CD4-positive, alpha-beta memory T cell (primary cell): ENCODE results near the gene CLEC3B. TPM values are rescaled to one million over a fixed set of nuclear protein-coding genes. Genes with fewer than 3 reads are reported as not detected.

ENCODE experiments used
- CTCF ChIA-PET: fragments of 350-600 bp; sonication (Branson Sonifier 250); formaldehyde crosslinking; loops from one replicate; lab custom pipeline; 2021; ENCODE audit warnings: inconsistent platforms; ENCODE audit not compliant: partially characterized antibody; lab: Charles Lee
- POLR2A ChIA-PET: fragments of 350-600 bp; sonication (Branson Sonifier 250); formaldehyde crosslinking; loops from one replicate; lab custom pipeline; 2021; ENCODE audit not compliant: partially characterized antibody; lab: Charles Lee
- DNase-seq, 5 donors: peaks; one replicate each; pipeline versions ENCODE4 v3.0.0 to v3.0.0-alpha.2; 2020 to 2022; ENCODE audit warnings: mixed read lengths in 1 of 5
- H3K27ac ChIP-seq: one replicate; pipeline ENCODE4 v1.7.0; 2013; ENCODE audit warnings: low read depth, low read length
- H3K27me3 ChIP-seq: 2 replicates; pipeline ENCODE4 v1.7.0; 2013; ENCODE audit warnings: mild to moderate bottlenecking, low read length, moderate library complexity; ENCODE audit not compliant: insufficient read depth
- H3K36me3 ChIP-seq: 2 replicates; pipeline ENCODE4 v1.7.0; 2013; ENCODE audit warnings: mild to moderate bottlenecking, low read length, moderate library complexity; ENCODE audit not compliant: insufficient read depth
- H3K4me1 ChIP-seq: 2 replicates; pipeline ENCODE4 v1.7.0; 2013; ENCODE audit warnings: mild to moderate bottlenecking, low read length, moderate library complexity; ENCODE audit not compliant: insufficient read depth
- H3K4me3 ChIP-seq, 2 donors: one replicate each; pipeline ENCODE4 v1.7.0; 2013; ENCODE audit warnings: low read length in 2 of 2, mild to moderate bottlenecking in 1 of 2
- H3K9me3 ChIP-seq, 2 donors: one replicate each; pipeline ENCODE4 v1.7.0; 2013; ENCODE audit warnings: low read length in 2 of 2, control low read depth in 1 of 2; ENCODE audit not compliant: control insufficient read depth in 1 of 2
- H3K27ac Mint-ChIP-seq, 7 donors: one replicate each; pipeline ENCODE4 v1.8.0; 2020 to 2021; ENCODE audit warnings: mixed read lengths in 7 of 7, mild to moderate bottlenecking in 6 of 7, inconsistent platforms in 3 of 7, moderate library complexity in 3 of 7
- H3K27me3 Mint-ChIP-seq, 2 donors: one replicate each; pipeline ENCODE4 v1.8.0; 2020 to 2021; ENCODE audit warnings: mixed read lengths in 2 of 2
- H3K36me3 Mint-ChIP-seq, 2 donors: one replicate each; pipeline ENCODE4 v1.8.0; 2020 to 2021; ENCODE audit warnings: mixed read lengths in 2 of 2, inconsistent platforms in 1 of 2, mild to moderate bottlenecking in 1 of 2
- H3K4me1 Mint-ChIP-seq, 4 donors: one replicate each; pipeline ENCODE4 v1.8.0; 2020 to 2021; ENCODE audit warnings: mixed read lengths in 4 of 4, mild to moderate bottlenecking in 1 of 4
- H3K4me3 Mint-ChIP-seq, 8 donors: one replicate each; pipeline ENCODE4 v1.8.0; 2020 to 2021; ENCODE audit warnings: mixed read lengths in 8 of 8, mild to moderate bottlenecking in 7 of 8, moderate library complexity in 6 of 8, inconsistent platforms in 3 of 8
- H3K9me3 Mint-ChIP-seq, 8 donors: one replicate each; pipeline ENCODE4 v1.8.0; 2020 to 2021; ENCODE audit warnings: mixed read lengths in 8 of 8, mild to moderate bottlenecking in 5 of 8, inconsistent platforms in 3 of 8, moderate library complexity in 1 of 8
- intact Hi-C: fragments of 100-400 bp; cut with micrococcal nuclease; formaldehyde crosslinking; loops from one replicate; pipeline ENCODE4 v1.15.1; 2023
- polyA plus RNA-seq, 2 donors: library from polyadenylated mRNA; unstranded; fragments of 300-500 nt; fragmentation: Illumina TruSeq; gene quantifications; one replicate each; pipeline ENCODE4 v1.2.3, GENCODE V29; 2021
- total RNA-seq, 2 experiments: library from RNA; stranded (reverse); gene quantifications; one replicate each; pipeline ENCODE4 v1.2.3, GENCODE V29; 2021

CLEC3B gene
- total and polyA plus RNA-seq, 4 experiments from 2014 or later, result 1.2 to 1.5 TPM; not detected in 2

DNA sequence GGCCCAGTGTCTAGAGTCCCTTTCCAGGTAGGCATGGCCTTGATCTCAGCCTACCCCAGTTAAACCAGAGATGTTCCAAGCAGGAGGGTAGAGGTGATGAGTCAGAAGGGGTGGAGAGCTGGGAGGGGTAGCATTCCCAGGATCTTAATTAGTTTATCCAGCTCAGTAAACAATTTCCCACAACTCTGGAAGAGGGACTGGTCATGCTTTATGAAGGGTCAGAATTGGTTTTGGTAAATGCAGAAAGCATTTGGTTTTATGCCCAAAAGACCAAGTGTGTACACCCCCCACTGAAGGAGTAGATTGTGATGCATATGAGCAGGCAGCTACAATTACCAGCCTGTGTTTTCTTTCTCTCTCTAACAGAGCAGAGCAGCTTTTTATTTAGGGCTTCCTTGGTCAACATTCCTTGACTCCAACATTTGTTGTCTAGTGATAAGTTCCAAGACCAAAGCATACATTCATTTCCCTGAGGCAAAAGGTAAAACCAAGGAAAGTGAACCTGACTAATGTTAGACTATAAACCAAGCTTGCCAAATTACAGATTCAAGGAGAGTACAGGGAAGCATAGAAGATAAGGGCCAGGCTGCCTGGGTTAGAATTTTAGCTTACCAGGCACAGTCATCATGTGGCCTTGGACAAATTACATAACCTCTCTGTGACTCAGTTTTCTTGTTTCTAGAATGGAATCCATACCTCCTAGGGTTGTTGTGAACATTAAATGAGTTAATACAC, 32.5 kb upstream of the CLEC3B start:
- DNase-seq, result no peak
- H3K27me3 Mint-ChIP-seq, result no peaks in the 10 kb centered on the region
- peaks cover 24 to 56% (median 37%) of the 10 kb centered on the region in 4 donors for H3K4me1 Mint-ChIP-seq
- no peak overlapping the region for H3K4me3 Mint-ChIP-seq
- H3K9me3 Mint-ChIP-seq, result no peaks in the 10 kb centered on the region
- Histone ChIP-seq H3K4me1 (peaks cover 19% of the 10 kb centered on the region), H3K36me3 (peaks cover 15% of the 10 kb centered on the region), H3K4me3 (no peak overlapping the region), H3K27me3 (no peaks in the 10 kb centered on the region), H3K9me3 (no peaks in the 10 kb centered on the region), H3K27ac (no peak overlapping the region)
- H3K27ac Mint-ChIP-seq, result peak overlapping the region in 4 of 7 donors; percentile 37 to 73 (median 65)
- H3K36me3 Mint-ChIP-seq, result peaks cover 42 to 75% of the 10 kb centered on the region in 2 donors
- intact Hi-C loops, result no loop called here
- ChIA-PET CTCF (interaction anchor here (0.6 to 5.0 kb wide), 14 partner anchors 10 to 643 kb away, joined by 3 to 31 read pairs (median 4); partner anchors contain the start of genes EXOSC7 and ZDHHC3), POLR2A (interaction anchor here (2.3 to 3.0 kb wide), 2 partner anchors 12 to 17 kb away, joined by 10 to 12 read pairs; partner anchors contain the start of genes EXOSC7 and ZDHHC3)

DNA sequence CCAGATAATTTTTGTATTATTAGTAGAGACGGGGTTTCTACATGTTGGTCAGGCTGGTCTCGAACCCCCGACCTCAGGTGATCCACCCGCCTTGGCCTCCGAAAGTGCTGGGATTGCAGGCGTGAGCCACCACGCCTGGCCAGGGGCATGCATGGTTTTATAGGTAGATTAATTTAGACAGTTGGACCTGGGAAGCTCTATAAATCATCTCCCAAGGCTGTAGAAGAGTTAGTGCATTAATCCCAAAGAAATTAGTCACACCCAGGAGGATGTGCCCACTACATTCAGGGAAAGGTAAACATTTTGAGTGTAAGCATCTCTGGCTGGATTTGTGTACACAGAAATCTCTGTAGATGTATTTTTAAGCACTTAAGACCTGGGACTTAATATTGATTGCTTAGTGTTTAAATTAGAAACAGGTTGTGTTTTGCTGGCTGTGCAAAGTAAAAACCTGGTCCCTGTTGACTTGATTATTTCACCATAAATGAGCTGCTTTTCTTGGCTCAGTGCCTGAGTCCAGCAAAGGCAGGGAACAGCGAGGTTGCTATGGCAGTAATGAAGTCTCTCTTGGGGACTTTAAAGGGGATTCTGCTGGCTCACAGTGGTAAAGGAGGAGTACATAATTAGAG, 30.8 kb upstream of the CLEC3B start:
- Mint-ChIP-seq H3K27me3 (no peaks in the 10 kb centered on the region), H3K4me3 (no peak overlapping the region), H3K36me3 (peaks cover 42 to 75% of the 10 kb centered on the region in 2 donors), H3K27ac (peak overlapping the region in 3 of 7 donors; percentile 1 to 14 (median 5)), H3K4me1 (peaks cover 20 to 52% (median 32%) of the 10 kb centered on the region in 4 donors), H3K9me3 (no peaks in the 10 kb centered on the region)
- no peaks in the 10 kb centered on the region for H3K9me3 ChIP-seq
- intact Hi-C loops, result no loop called here
- H3K36me3 ChIP-seq, result peaks cover 27% of the 10 kb centered on the region
- H3K27ac ChIP-seq, result no peak overlapping the region
- ChIA-PET CTCF (interaction anchor here (1.0 to 2.3 kb wide), 3 partner anchors 10 to 43 kb away, joined by 3 to 14 read pairs (median 3); no protein-coding TSS in a partner anchor), POLR2A (interaction anchor here (0.6 to 2.0 kb wide), 5 partner anchors 10 to 42 kb away, joined by 3 to 7 read pairs (median 3); partner anchors contain the start of genes EXOSC7 and ZDHHC3)
- peaks cover 19% of the 10 kb centered on the region for H3K4me1 ChIP-seq
- no peaks in the 10 kb centered on the region for H3K27me3 ChIP-seq
- H3K4me3 ChIP-seq, result no peak overlapping the region
- DNase-seq, result no peak

- H3K27ac Mint-ChIP-seq, result peak overlapping the region in 4 of 7 donors; percentile 13 to 84 (median 70)
- H3K36me3 ChIP-seq, result peaks cover 33% of the 10 kb centered on the region
- intact Hi-C loops, result no loop called here
Measured at GRCh38 chr3:44996556-44996969, 29.5 kb upstream of the CLEC3B start.

DNA sequence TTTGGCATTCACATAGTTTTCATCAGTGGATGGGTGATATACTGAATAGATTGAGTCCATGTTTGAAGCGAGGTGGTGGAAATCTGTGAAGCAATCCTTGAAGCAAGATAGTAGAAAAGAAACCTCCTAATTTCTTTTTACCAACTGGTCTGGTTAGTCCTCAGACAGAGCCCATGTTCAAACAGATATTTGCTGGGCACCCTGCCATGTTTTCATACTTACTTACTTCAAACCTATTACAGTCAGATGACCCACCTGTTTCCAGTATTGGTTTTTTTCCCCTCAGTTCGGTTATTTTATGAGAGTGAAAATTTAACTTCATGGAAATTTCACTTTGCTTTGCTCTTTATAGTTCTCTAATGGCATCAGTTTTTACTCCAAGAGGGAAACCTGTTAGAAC, 26.3 kb upstream of the CLEC3B start:
- Histone ChIP-seq H3K4me1 (peaks cover 2% of the 10 kb centered on the region), H3K4me3 (no peak overlapping the region), H3K36me3 (peaks cover 37% of the 10 kb centered on the region), H3K9me3 (no peaks in the 10 kb centered on the region), H3K27ac (no peak overlapping the region), H3K27me3 (no peaks in the 10 kb centered on the region)
- Mint-ChIP-seq H3K9me3 (peaks cover 0 to 2% (median 0%) of the 10 kb centered on the region in 8 donors), H3K27ac (peak overlapping the region in 1 of 7 donors; percentile 61), H3K4me3 (no peak overlapping the region), H3K27me3 (no peaks in the 10 kb centered on the region), H3K36me3 (peaks cover 47 to 81% of the 10 kb centered on the region in 2 donors), H3K4me1 (peaks cover 8 to 35% (median 17%) of the 10 kb centered on the region in 4 donors)
- CTCF ChIA-PET, result interaction anchor here (1.7 kb wide), 1 partner anchor 37 kb away, joined by 7 read pairs; no protein-coding TSS in a partner anchor
- intact Hi-C loops, result no loop called here
- DNase-seq, result no peak
- POLR2A ChIA-PET, result interaction anchor here (1.2 kb wide), 2 partner anchors 23 kb away, joined by 4 read pairs; no protein-coding TSS in a partner anchor

More at GRCh38 chr3:44996556-44996969, 29.5 kb upstream of the CLEC3B start:
- peaks cover 9% of the 10 kb centered on the region for H3K4me1 ChIP-seq
- no peaks in the 10 kb centered on the region for H3K9me3 Mint-ChIP-seq
- no peaks in the 10 kb centered on the region for H3K27me3 Mint-ChIP-seq
- no peaks in the 10 kb centered on the region for H3K9me3 ChIP-seq
- peaks cover 12 to 39% (median 19%) of the 10 kb centered on the region in 4 donors for H3K4me1 Mint-ChIP-seq
- ChIA-PET CTCF (no interaction called here), POLR2A (interaction anchor here (2.0 kb wide), 1 partner anchor 9 kb away, joined by 7 read pairs; no protein-coding TSS in a partner anchor)
- no peak for DNase-seq
- H3K27me3 ChIP-seq, result no peaks in the 10 kb centered on the region
- peaks cover 45 to 72% of the 10 kb centered on the region in 2 donors for H3K36me3 Mint-ChIP-seq
- no peak overlapping the region for H3K4me3 ChIP-seq
- H3K4me3 Mint-ChIP-seq, result peak overlapping the region in 1 of 8 donors; percentile 13
- H3K27ac ChIP-seq, result no peak overlapping the region

DNA sequence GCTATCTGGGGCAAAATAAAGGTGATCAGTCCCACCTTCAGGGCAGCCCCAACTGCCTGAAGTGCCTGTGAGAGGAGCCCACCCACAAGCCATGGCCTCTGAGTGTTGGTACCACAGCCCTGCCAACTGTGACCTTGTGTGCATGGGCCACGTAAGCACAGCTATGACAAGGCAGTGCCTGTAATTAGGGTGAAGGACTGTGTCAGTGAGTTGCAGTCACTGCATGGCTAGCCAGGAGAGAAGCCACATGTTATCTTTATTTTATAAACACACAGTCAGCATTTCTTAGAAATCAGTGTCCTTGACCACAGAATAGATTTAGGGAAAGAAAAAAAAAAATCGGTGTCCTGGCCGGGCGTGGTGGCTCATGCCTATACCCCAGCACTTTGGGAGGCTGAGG, 25.3 kb upstream of the CLEC3B start:
- DNase-seq, result no peak
- Mint-ChIP-seq H3K36me3 (peaks cover 57 to 81% of the 10 kb centered on the region in 2 donors), H3K4me1 (peaks cover 17 to 40% (median 25%) of the 10 kb centered on the region in 4 donors), H3K27ac (peak overlapping the region in 3 of 7 donors; percentile 35 to 48 (median 37)), H3K4me3 (no peak overlapping the region), H3K27me3 (no peaks in the 10 kb centered on the region), H3K9me3 (peaks cover 0 to 3% (median 0%) of the 10 kb centered on the region in 8 donors)
- intact Hi-C loops, result no loop called here
- ChIA-PET CTCF (interaction anchor here (0.7 to 1.7 kb wide), 5 partner anchors 10 to 38 kb away, joined by 3 to 7 read pairs (median 3); partner anchors contain the start of genes EXOSC7 and ZDHHC3), POLR2A (interaction anchor here (0.9 to 1.2 kb wide), 2 partner anchors 24 to 35 kb away, joined by 3 to 4 read pairs; no protein-coding TSS in a partner anchor)
- no peak overlapping the region for H3K27ac ChIP-seq
- H3K27me3 ChIP-seq, result no peaks in the 10 kb centered on the region
- no peaks in the 10 kb centered on the region for H3K9me3 ChIP-seq
- H3K36me3 ChIP-seq, result peaks cover 36% of the 10 kb centered on the region
- peaks cover 12% of the 10 kb centered on the region for H3K4me1 ChIP-seq
- no peak overlapping the region for H3K4me3 ChIP-seq

- Histone ChIP-seq H3K4me3 (no peak overlapping the region), H3K9me3 (no peaks in the 10 kb centered on the region), H3K36me3 (peaks cover 27% of the 10 kb centered on the region), H3K4me1 (peaks cover 15% of the 10 kb centered on the region), H3K27ac (no peak overlapping the region), H3K27me3 (no peaks in the 10 kb centered on the region)
- Mint-ChIP-seq H3K4me3 (no peak overlapping the region), H3K27ac (peak overlapping the region in 1 of 7 donors; percentile 65), H3K9me3 (peaks cover 0 to 3% (median 0%) of the 10 kb centered on the region in 8 donors), H3K4me1 (peaks cover 17 to 42% (median 25%) of the 10 kb centered on the region in 4 donors), H3K27me3 (no peaks in the 10 kb centered on the region), H3K36me3 (peaks cover 57 to 72% of the 10 kb centered on the region in 2 donors)
- ChIA-PET POLR2A (interaction anchor here (0.9 kb wide), 1 partner anchor 34 kb away, joined by 3 read pairs; no protein-coding TSS in a partner anchor), CTCF (interaction anchor here (1.5 to 1.7 kb wide), 3 partner anchors 11 to 37 kb away, joined by 3 to 7 read pairs (median 4); no protein-coding TSS in a partner anchor)
- intact Hi-C loops, result no loop called here
- no peak for DNase-seq
Measured at GRCh38 chr3:45001738-45002137, 24.4 kb upstream of the CLEC3B start.
